Astrocyte (in vitro differentiated cells and primary cell): ENCODE data around the gene ATP10D. TPM values are rescaled to one million over a fixed set of nuclear protein-coding genes. Genes with fewer than 3 reads are reported as not detected.

Experiments used
- DNase-seq: peaks from one replicate; pipeline ENCODE4 v3.0.0-alpha.2; 2010; ENCODE audit warnings: low read depth
- FAIRE-seq: peaks from 2 replicates; lab custom pipeline; 2011; peaks lifted over from hg19 to GRCh38; lab: Jason Lieb, UNC
- H2AFZ ChIP-seq: 2 replicates; pipeline ENCODE4 v1.6.0; 2012; ENCODE audit warnings: low read depth, low read length, inconsistent platforms
- H3K27ac ChIP-seq: 2 replicates; pipeline ENCODE4 v1.5.1; 2011; ENCODE audit warnings: low read depth, low read length, inconsistent platforms
- H3K27me3 ChIP-seq: 2 replicates; pipeline ENCODE4 v1.6.0; 2011; ENCODE audit warnings: low read length, inconsistent platforms; ENCODE audit not compliant: insufficient read depth
- H3K36me3 ChIP-seq: 2 replicates; pipeline ENCODE4 v1.5.1; 2011; ENCODE audit warnings: low read length, inconsistent platforms; ENCODE audit not compliant: insufficient read depth
- H3K4me1 ChIP-seq: 2 replicates; pipeline ENCODE4 v1.5.1; 2011; ENCODE audit warnings: low read length, inconsistent platforms; ENCODE audit not compliant: insufficient read depth
- H3K4me2 ChIP-seq: 2 replicates; pipeline ENCODE4 v1.6.0; 2012; ENCODE audit warnings: low read length, inconsistent platforms
- H3K4me3 ChIP-seq: 2 replicates; pipeline ENCODE4 v1.5.1; 2011; ENCODE audit warnings: low read depth, mild to moderate bottlenecking, low read length, inconsistent platforms; ENCODE audit not compliant: insufficient read depth
- H3K79me2 ChIP-seq: 2 replicates; pipeline ENCODE4 v1.6.0; 2012; ENCODE audit warnings: mild to moderate bottlenecking, low read length, inconsistent platforms; ENCODE audit not compliant: insufficient read depth
- H3K9ac ChIP-seq: 2 replicates; pipeline ENCODE4 v1.6.0; 2012; ENCODE audit warnings: mild to moderate bottlenecking, low read length, inconsistent platforms
- H3K9me3 ChIP-seq: 2 replicates; pipeline ENCODE4 v1.5.1; 2012; ENCODE audit warnings: low read depth, mild to moderate bottlenecking, low read length, inconsistent platforms; ENCODE audit not compliant: insufficient read depth
- H4K20me1 ChIP-seq: 2 replicates; pipeline ENCODE4 v1.6.0; 2012; ENCODE audit warnings: low read length, inconsistent platforms; ENCODE audit not compliant: insufficient read depth
- H3K27ac Mint-ChIP-seq: one replicate; pipeline ENCODE4 v1.8.0; 2021; ENCODE audit warnings: mild to moderate bottlenecking, mixed read lengths; ENCODE audit not compliant: unreplicated experiment
- H3K27me3 Mint-ChIP-seq: one replicate; pipeline ENCODE4 v1.8.0; 2021; ENCODE audit warnings: low read depth, mixed read lengths; ENCODE audit not compliant: unreplicated experiment
- H3K36me3 Mint-ChIP-seq: one replicate; pipeline ENCODE4 v1.8.0; 2021; ENCODE audit warnings: low read depth, mixed read lengths; ENCODE audit not compliant: unreplicated experiment
- H3K4me1 Mint-ChIP-seq: one replicate; pipeline ENCODE4 v1.8.0; 2021; ENCODE audit warnings: low read depth, mixed read lengths; ENCODE audit not compliant: unreplicated experiment
- H3K4me3 Mint-ChIP-seq: one replicate; pipeline ENCODE4 v1.8.0; 2021; ENCODE audit warnings: mild to moderate bottlenecking, moderate library complexity, mixed read lengths; ENCODE audit not compliant: unreplicated experiment
- H3K9me3 Mint-ChIP-seq: one replicate; pipeline ENCODE4 v1.8.0; 2021; ENCODE audit warnings: mild to moderate bottlenecking, mixed read lengths; ENCODE audit not compliant: unreplicated experiment
- EZH2 ChIP-seq: IDR thresholded peaks from 2 replicates; pipeline ENCODE4 v1.6.1; 2012; ENCODE audit warnings: mild to moderate bottlenecking, low read length, inconsistent platforms; ENCODE audit not compliant: insufficient read depth
- total RNA-seq: library from RNA; stranded (reverse); gene quantifications from 2 replicates; pipeline ENCODE4 v1.2.1, GENCODE V29; 2021
- TF ChIP-seq, protein P1 (sequence below): IDR thresholded peaks from 2 replicates; pipeline ENCODE4 v1.5.1; 2011; ENCODE audit warnings: low read depth, mild to moderate bottlenecking, inconsistent platforms, low read length, moderate library complexity; ENCODE audit not compliant: insufficient read depth

Gene ATP10D
- total RNA-seq, 1 donor from 2014 or later: 75.8 TPM

DNA sequence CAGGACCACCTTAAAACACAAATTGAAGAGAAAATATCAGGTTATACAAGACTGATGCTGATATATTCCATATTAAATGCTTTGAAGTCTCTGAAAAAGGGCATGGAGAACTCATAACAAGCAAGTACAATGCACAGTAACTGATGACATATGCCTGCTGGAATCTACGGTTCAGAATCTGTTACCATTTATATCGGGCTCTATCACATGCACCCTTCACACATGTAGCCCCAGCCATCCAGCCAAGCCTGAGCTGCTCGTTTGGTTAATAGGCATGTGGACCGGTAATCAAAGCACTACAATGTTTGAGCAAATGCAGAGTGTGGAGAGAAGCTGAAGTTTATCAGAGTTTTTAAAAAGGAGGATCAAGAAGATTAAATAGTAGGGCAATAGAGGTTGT lies 33.4 kb upstream of the ATP10D start:
- DNase-seq: no peak
- H4K20me1 ChIP-seq: no peaks in the 10 kb centered on the region
- no peaks in the 10 kb centered on the region for H3K36me3 ChIP-seq
- no peak overlapping the region for H3K27ac Mint-ChIP-seq
- no peak overlapping the region for H3K4me2 ChIP-seq
- peak; percentile 77 for FAIRE-seq
- peaks cover 3% of the 10 kb centered on the region for H3K36me3 Mint-ChIP-seq
- no peak overlapping the region for H3K27ac ChIP-seq
- no peaks in the 10 kb centered on the region for H3K4me1 ChIP-seq
- H3K9me3 Mint-ChIP-seq: no peaks in the 10 kb centered on the region
- H2AFZ ChIP-seq: no peak overlapping the region
- no peak overlapping the region for H3K9ac ChIP-seq
- H3K9me3 ChIP-seq: no peaks in the 10 kb centered on the region
- no peaks in the 10 kb centered on the region for H3K27me3 ChIP-seq
- no peak for TF ChIP-seq EZH2
- TF ChIP-seq, protein P1, sequence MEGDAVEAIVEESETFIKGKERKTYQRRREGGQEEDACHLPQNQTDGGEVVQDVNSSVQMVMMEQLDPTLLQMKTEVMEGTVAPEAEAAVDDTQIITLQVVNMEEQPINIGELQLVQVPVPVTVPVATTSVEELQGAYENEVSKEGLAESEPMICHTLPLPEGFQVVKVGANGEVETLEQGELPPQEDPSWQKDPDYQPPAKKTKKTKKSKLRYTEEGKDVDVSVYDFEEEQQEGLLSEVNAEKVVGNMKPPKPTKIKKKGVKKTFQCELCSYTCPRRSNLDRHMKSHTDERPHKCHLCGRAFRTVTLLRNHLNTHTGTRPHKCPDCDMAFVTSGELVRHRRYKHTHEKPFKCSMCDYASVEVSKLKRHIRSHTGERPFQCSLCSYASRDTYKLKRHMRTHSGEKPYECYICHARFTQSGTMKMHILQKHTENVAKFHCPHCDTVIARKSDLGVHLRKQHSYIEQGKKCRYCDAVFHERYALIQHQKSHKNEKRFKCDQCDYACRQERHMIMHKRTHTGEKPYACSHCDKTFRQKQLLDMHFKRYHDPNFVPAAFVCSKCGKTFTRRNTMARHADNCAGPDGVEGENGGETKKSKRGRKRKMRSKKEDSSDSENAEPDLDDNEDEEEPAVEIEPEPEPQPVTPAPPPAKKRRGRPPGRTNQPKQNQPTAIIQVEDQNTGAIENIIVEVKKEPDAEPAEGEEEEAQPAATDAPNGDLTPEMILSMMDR: no peak
- no peak overlapping the region for H3K4me3 Mint-ChIP-seq
- no peaks in the 10 kb centered on the region for H3K27me3 Mint-ChIP-seq
- no peaks in the 10 kb centered on the region for H3K79me2 ChIP-seq
- peaks cover 7% of the 10 kb centered on the region for H3K4me1 Mint-ChIP-seq
- H3K4me3 ChIP-seq: no peak overlapping the region

DNA sequence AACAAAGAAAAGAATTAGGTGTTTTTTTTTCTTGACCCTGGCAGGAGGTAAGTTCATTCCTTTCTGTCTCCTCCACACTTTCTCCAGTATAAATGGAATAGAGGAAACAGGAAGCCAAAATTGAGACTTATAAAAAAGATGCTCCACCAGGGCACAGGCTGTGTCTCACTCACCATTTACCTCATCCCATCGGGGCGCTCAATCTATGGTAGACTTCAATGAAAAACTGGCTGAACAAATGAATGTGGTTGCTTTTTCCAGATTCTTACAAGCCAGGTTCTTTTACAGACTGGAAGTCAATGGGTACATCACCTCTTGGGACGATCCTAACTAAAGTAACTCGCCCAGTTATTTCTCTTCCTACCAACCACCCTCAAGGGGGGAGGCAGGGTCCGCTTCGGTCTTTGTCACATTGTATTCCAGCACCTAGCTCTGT lies 22.3 kb upstream of the ATP10D start:
- peaks cover 9% of the 10 kb centered on the region for H3K36me3 ChIP-seq
- H3K9ac ChIP-seq: peak overlapping the region; percentile 89
- H3K27me3 Mint-ChIP-seq: no peaks in the 10 kb centered on the region
- peaks cover 30% of the 10 kb centered on the region for H3K79me2 ChIP-seq
- H3K27ac Mint-ChIP-seq: peak overlapping the region; percentile 36
- H3K4me2 ChIP-seq: peak overlapping the region; percentile 96
- H3K4me1 Mint-ChIP-seq: peaks cover 9% of the 10 kb centered on the region
- no peaks in the 10 kb centered on the region for H3K9me3 Mint-ChIP-seq
- FAIRE-seq (no peak), DNase-seq (no peak)
- no peaks in the 10 kb centered on the region for H3K36me3 Mint-ChIP-seq
- peak overlapping the region; percentile 91 for H3K4me3 Mint-ChIP-seq
- no peaks in the 10 kb centered on the region for H3K27me3 ChIP-seq
- H3K9me3 ChIP-seq: no peaks in the 10 kb centered on the region
- H2AFZ ChIP-seq: peak overlapping the region; percentile 81
- peak overlapping the region; percentile 80 for H3K27ac ChIP-seq
- peaks cover 10% of the 10 kb centered on the region for H3K4me1 ChIP-seq
- H4K20me1 ChIP-seq: no peaks in the 10 kb centered on the region
- H3K4me3 ChIP-seq: peak overlapping the region; percentile 83
- TF ChIP-seq, protein P1: no peak
- no peak for TF ChIP-seq EZH2

DNA sequence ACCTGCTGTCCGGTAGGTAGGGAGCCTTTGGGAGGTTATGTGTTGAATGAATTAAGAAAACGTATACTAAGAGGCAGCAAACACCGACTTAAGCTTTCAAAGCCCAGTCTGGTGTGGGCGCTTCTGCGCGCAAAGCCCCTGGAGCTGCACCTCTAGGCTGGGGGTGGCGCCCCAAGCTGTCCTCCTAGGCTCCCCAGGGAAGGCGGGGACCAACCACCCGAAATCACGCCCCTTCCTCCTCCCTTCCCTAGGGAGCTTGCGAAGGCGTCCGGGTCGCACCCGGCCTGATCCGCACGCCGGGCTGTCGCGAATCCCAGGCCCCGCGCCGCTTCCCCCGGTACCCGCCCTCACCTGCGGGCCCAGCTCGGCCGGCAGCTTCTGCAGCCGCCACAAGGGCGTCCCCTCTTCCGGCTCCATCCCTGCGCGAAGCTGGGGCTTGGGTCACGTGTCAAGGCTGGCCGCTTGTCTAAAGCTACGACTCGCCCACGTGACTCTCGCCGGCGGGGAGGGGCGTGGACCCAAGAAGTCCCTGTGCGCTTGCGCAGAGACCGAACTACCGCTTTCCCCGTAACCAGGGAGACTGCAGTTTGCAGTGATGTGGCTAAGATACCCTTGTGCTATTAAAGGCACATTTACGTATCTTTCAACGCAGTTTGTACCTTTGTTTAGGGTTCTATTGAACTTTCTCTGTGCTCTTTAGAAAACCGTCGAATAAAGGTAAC lies 21.7 kb upstream of the ATP10D start, which contains the start of gene COMMD8:
Gene COMMD8, minus strand, starts transcription at position 468 of the 722 bp plus-strand sequence. Its CDS starts 51 bp downstream, at position 417.
- Mint-ChIP-seq H3K36me3 (no peaks in the 10 kb centered on the region), H3K9me3 (no peaks in the 10 kb centered on the region)

More for the DNA sequence above, 21.7 kb upstream of the ATP10D start, which contains the start of gene COMMD8:
- H3K27me3 ChIP-seq: no peaks in the 10 kb centered on the region
- H3K79me2 ChIP-seq: peaks cover 30% of the 10 kb centered on the region
- peaks cover 9% of the 10 kb centered on the region for H3K36me3 ChIP-seq
- FAIRE-seq (peak; percentile 95), DNase-seq (peak; percentile 88)
- Mint-ChIP-seq H3K4me3 (peak within 1 kb of the TSS; percentile 91), H3K27ac (peak within 1 kb of the TSS; percentile 79), H3K27me3 (no peaks in the 10 kb centered on the region), H3K4me1 (peaks cover 9% of the 10 kb centered on the region)
- H3K4me3 ChIP-seq: peak within 1 kb of the TSS; percentile 83
- peak within 1 kb of the TSS; percentile 89 for H3K9ac ChIP-seq
- no peaks in the 10 kb centered on the region for H3K9me3 ChIP-seq
- peaks cover 10% of the 10 kb centered on the region for H3K4me1 ChIP-seq
- H3K4me2 ChIP-seq: peak within 1 kb of the TSS; percentile 96
- TF ChIP-seq, protein P1: no peak
- no peak for TF ChIP-seq EZH2
- H3K27ac ChIP-seq: peak within 1 kb of the TSS; percentile 80
- no peaks in the 10 kb centered on the region for H4K20me1 ChIP-seq
- H2AFZ ChIP-seq: peak within 1 kb of the TSS; percentile 81
